ENCODE data around the gene POM121L12.

POM121L12 gene

DNA sequence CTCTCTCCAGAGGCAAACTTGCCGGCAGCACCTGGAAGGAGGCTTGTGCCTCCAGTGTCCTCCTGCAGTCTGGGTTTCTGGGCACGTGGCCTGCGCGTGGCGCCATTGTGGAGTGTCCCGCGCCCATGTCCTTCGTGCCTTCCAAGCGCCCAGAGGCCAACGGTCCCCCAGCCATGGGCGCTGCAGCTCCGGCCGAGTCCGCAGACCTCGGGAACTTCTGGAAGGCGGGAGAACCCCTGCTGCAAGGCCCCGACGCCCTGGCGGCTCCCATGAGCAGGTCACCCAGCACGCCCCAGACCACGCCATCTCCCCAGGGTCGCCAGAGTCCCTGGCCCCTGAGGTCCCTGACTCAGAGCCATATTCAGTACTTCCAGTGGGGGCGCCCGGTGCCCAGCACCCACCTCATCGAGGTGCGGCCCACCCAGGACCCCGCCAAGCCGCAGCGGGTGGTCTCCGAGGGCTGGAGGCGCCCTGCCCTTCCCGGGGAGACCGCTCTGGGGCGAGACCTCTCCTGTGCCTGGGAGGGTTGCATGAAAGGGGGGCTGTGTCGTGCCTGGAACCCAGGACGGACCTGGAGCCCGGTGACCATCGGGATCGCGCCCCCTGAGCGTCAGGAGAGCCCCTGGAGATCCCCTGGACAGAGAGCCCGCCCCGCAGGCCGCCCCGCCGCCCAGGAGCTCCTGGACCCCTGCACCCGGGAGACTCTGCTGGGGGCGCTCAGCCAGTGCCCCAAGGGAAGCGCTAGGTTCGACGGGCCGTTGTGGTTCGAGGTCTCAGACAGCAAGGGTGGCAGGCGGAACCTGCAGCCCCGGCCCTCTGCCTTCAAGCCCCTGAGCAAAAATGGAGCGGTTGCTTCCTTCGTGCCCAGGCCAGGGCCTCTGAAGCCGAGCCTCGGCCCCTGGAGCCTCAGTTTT lies at the start of gene POM121L12:
POM121L12 (plus strand) TSS at position 135 of the 914 bp plus-strand sequence; CDS start at position 174, 39 bp downstream.
- DNase-seq (ENCODE audit: low read depth) = no peak
- no peak within 1 kb of the TSS for H3K4me3 ChIP-seq (ENCODE audit: low read length)
- TF ChIP-seq, protein P1, sequence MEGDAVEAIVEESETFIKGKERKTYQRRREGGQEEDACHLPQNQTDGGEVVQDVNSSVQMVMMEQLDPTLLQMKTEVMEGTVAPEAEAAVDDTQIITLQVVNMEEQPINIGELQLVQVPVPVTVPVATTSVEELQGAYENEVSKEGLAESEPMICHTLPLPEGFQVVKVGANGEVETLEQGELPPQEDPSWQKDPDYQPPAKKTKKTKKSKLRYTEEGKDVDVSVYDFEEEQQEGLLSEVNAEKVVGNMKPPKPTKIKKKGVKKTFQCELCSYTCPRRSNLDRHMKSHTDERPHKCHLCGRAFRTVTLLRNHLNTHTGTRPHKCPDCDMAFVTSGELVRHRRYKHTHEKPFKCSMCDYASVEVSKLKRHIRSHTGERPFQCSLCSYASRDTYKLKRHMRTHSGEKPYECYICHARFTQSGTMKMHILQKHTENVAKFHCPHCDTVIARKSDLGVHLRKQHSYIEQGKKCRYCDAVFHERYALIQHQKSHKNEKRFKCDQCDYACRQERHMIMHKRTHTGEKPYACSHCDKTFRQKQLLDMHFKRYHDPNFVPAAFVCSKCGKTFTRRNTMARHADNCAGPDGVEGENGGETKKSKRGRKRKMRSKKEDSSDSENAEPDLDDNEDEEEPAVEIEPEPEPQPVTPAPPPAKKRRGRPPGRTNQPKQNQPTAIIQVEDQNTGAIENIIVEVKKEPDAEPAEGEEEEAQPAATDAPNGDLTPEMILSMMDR (IDR thresholded peaks at IDR 0.05; ENCODE audit: insufficient read depth, low read depth, low read length, missing control alignments) = no peak

GRCh38 chr7:52992001-52992400 lies 43.4 kb upstream of the POM121L12 start:
- no peak overlapping the region for H3K4me3 ChIP-seq (ENCODE audit: low read length)

DNA sequence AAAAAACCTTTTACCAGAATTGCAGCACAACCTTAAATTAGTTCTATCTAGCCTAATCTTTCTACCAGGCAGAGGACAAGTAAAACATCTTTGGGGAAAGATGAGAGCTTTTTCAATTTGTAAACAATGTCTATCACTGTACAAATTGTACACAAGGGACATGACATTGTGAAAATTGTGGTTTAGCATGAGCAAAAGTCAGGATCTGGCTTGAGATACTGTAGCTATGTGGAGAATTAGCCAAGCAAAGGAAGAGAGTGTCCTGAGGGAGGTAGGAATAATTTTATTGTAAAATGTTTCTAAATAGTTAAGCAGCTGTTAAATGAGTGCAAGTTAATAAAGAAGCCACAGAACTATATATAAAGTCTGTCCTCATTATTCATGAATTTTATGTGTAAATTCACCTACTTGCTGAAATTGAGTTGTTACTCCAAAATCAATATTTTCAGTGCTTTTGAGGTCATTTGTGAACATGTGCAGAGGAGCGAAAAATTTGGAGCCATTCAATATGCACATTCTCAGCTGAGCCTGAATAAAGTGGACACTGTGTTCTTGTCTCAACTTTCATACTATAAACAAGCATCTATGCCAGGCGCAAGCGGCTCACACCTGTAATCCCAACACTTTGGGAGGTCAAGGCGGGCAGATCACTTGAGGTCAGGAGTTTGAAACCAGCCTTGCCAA lies 42.8 kb upstream of the POM121L12 start:
- H3K4me3 ChIP-seq (ENCODE audit: low read length) = no peak overlapping the region
- TF ChIP-seq, protein P1 (IDR thresholded peaks at IDR 0.05; ENCODE audit: insufficient read depth, low read depth, low read length, missing control alignments) = no peak

More at GRCh38 chr7:52992001-52992400, 43.4 kb upstream of the POM121L12 start:
- TF ChIP-seq, protein P1 (IDR thresholded peaks at IDR 0.05; ENCODE audit: insufficient read depth, low read depth, low read length, missing control alignments) = no peak
- no peak for DNase-seq (ENCODE audit: low read depth)

DNA sequence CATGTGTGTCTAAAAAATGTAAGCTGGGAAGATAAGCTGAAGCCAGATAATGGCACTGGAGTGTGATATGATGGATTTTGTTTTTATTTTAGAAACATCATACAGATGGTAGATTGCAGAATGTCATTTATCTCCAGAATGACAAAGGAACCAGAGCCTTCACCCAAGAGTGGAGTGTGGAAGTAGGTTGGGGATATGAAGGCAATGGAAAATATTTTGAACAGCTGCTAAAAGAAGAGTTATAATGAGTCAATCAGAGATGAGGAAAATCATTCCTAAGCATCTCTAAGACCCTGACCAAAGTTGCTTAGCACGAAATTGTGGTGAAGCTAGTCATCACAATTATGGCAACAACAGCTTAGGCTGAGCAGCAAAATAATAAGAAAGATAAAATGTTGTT lies 39.8 kb upstream of the POM121L12 start:
- H3K4me3 ChIP-seq (ENCODE audit: low read length) = no peak overlapping the region
- TF ChIP-seq, protein P1 (IDR thresholded peaks at IDR 0.05; ENCODE audit: insufficient read depth, low read depth, low read length, missing control alignments) = no peak
- DNase-seq (ENCODE audit: low read depth) = no peak

More for the DNA sequence above, 42.8 kb upstream of the POM121L12 start:
- DNase-seq (ENCODE audit: low read depth) = no peak

GRCh38 chr7:53001221-53001620 lies 34.2 kb upstream of the POM121L12 start:
- DNase-seq (ENCODE audit: low read depth) = no peak
- TF ChIP-seq, protein P1 (IDR thresholded peaks at IDR 0.05; ENCODE audit: insufficient read depth, low read depth, low read length, missing control alignments) = no peak
- H3K4me3 ChIP-seq (ENCODE audit: low read length) = no peak overlapping the region

DNA sequence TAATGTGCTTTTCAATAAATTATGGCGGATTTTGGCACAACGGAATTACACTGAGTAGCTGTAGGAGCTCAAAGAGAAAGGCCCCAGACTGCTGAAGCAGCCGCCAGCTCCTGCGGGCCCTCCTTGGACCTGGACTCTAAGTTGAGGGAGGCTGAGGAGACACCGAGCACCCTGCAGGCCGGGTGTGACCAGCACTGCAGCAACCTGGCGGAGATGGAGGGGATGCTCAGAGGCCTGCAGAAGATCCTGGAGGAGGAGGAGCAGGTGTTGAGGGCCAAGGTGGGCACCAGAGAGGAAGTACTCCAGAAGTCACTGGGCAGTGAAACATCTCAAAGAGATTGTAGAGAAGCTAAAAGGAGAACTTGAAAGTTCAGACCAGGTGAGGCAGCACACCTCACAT lies 33.0 kb upstream of the POM121L12 start:
- TF ChIP-seq, protein P1 (IDR thresholded peaks at IDR 0.05; ENCODE audit: insufficient read depth, low read depth, low read length, missing control alignments) = no peak
- H3K4me3 ChIP-seq (ENCODE audit: low read length) = no peak overlapping the region
- DNase-seq (ENCODE audit: low read depth) = no peak

Measured in epithelial cell of esophagus (primary cell).